Measurements from ENCODE around the gene SPECC1.

- TF ChIP-seq CTCF (IDR thresholded peaks at IDR 0.05; ENCODE audit: low read depth, low read length) (no peak), POLR2A (IDR thresholded peaks at IDR 0.05; ENCODE audit: extremely low read depth, insufficient read length) (no peak)
Measured at GRCh38 chr17:20228410-20228809, 219.3 kb downstream of the SPECC1 start.

All from NB4 (cell line).